ENCODE measurements around the gene PLXNA2. TPM values are rescaled to one million over a fixed set of nuclear protein-coding genes. Genes with fewer than 3 reads are reported as not detected.
A peak's percentile ranks its signal among the peaks of the same experiment; 100 is the strongest.

PLXNA2 gene
- total and polyA plus RNA-seq, 2 of the 8 experiments (the other 6 are each of a cell fraction or from before 2014, with no cell fraction given) = 0.33 to 1.5 TPM

- no peak overlapping the region for H2BK5ac ChIP-seq (ENCODE audit: low read depth, low read length)
- H4K5ac ChIP-seq (ENCODE audit: insufficient read length, low read depth, low read length) = no peak overlapping the region
- no peak overlapping the region for H2AK5ac ChIP-seq (ENCODE audit: low read depth, low read length)
- no peak overlapping the region for H3K18ac ChIP-seq (ENCODE audit: extremely low read depth, low read length)
- H3K36me3 ChIP-seq (ENCODE audit: control insufficient read depth in 2 of 4, insufficient read depth in 4 of 4, low read length in 3 of 4) = no peaks in the 10 kb centered on the region
- H4K91ac ChIP-seq (replicated peaks; ENCODE audit: insufficient read length, low read length) = no peak overlapping the region
- H3K79me2 ChIP-seq (ENCODE audit: control insufficient read depth in 1 of 2, insufficient read depth in 2 of 2, low read length in 2 of 2) = no peaks in the 10 kb centered on the region
- H2BK120ac ChIP-seq (replicated peaks; ENCODE audit: low read depth, low read length) = no peak overlapping the region
- peaks cover 3% of the 10 kb centered on the region; the same call in 1 of the 2 replicates for H3K23me2 ChIP-seq (ENCODE audit: low read depth, low read length)
- H3K14ac ChIP-seq (ENCODE audit: insufficient read length) = no peak overlapping the region
- TF ChIP-seq, protein P1, sequence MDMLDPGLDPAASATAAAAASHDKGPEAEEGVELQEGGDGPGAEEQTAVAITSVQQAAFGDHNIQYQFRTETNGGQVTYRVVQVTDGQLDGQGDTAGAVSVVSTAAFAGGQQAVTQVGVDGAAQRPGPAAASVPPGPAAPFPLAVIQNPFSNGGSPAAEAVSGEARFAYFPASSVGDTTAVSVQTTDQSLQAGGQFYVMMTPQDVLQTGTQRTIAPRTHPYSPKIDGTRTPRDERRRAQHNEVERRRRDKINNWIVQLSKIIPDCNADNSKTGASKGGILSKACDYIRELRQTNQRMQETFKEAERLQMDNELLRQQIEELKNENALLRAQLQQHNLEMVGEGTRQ (IDR thresholded peaks at IDR 0.05; ENCODE audit: low read length) = no peak
- TF ChIP-seq, protein P2, sequence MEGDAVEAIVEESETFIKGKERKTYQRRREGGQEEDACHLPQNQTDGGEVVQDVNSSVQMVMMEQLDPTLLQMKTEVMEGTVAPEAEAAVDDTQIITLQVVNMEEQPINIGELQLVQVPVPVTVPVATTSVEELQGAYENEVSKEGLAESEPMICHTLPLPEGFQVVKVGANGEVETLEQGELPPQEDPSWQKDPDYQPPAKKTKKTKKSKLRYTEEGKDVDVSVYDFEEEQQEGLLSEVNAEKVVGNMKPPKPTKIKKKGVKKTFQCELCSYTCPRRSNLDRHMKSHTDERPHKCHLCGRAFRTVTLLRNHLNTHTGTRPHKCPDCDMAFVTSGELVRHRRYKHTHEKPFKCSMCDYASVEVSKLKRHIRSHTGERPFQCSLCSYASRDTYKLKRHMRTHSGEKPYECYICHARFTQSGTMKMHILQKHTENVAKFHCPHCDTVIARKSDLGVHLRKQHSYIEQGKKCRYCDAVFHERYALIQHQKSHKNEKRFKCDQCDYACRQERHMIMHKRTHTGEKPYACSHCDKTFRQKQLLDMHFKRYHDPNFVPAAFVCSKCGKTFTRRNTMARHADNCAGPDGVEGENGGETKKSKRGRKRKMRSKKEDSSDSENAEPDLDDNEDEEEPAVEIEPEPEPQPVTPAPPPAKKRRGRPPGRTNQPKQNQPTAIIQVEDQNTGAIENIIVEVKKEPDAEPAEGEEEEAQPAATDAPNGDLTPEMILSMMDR (IDR thresholded peaks at IDR 0.05; ENCODE audit: control extremely low read depth in 1 of 3, insufficient read depth in 1 of 3, low read depth in 1 of 3, low read length in 3 of 3) = peak in 1 of 3 experiments; percentile 3; a peak in 1 of 4 replicates
- TF ChIP-seq CHD1 (IDR thresholded peaks at IDR 0.05; ENCODE audit: low read depth, low read length) (no peak), NRF1 (IDR thresholded peaks at IDR 0.05; ENCODE audit: low read depth, low read length) (no peak), RAD21 (IDR thresholded peaks at IDR 0.05 in 1 of 2, conservative IDR thresholded peaks at IDR 0.05 in 1 of 2; ENCODE audit: low read depth in 2 of 2, low read length in 2 of 2) (peak in 1 of 2 experiments; percentile 20; a peak in 1 of 4 replicates), CTBP2 (IDR thresholded peaks at IDR 0.05; ENCODE audit: borderline replicate concordance, insufficient read depth, insufficient read length, low read length) (no peak)
- H3K4ac ChIP-seq (replicated peaks; ENCODE audit: insufficient read length, low read depth, low read length) = no peak overlapping the region
- H2BK15ac ChIP-seq (ENCODE audit: low read length) = no peak overlapping the region
- H3K9ac ChIP-seq (replicated peaks in 1 of 4; ENCODE audit: extremely low read depth in 1 of 4, low read depth in 3 of 4, low read length in 3 of 4) = no peak overlapping the region
- ChIA-PET CTCF (ENCODE audit: partially characterized antibody) (interaction anchor here (0.6 to 3.0 kb wide), 12 partner anchors 9 to 85 kb away, joined by 3 to 13 read pairs (median 4); no protein-coding TSS in a partner anchor), POLR2A (ENCODE audit: partially characterized antibody) (no interaction called here)
- no peak for FAIRE-seq
- no peak overlapping the region for H3K4me2 ChIP-seq (ENCODE audit: insufficient read depth in 1 of 2, low read depth in 2 of 2, low read length in 2 of 2)
- H3K4me3 ChIP-seq (ENCODE audit: extremely low read depth in 1 of 4, insufficient read depth in 2 of 4, low read depth in 3 of 4, low read length in 4 of 4) = no peak overlapping the region
- no peak overlapping the region for H4K8ac ChIP-seq (ENCODE audit: extremely low read depth, insufficient read depth, low read length)
- no peaks in the 10 kb centered on the region for H4K20me1 ChIP-seq (replicated peaks in 1 of 2; ENCODE audit: control insufficient read depth in 1 of 2, insufficient read depth in 2 of 2, low read length in 2 of 2)
- H3K27me3 ChIP-seq (replicated peaks in 1 of 4; ENCODE audit: control insufficient read depth in 3 of 4, extremely low read depth in 1 of 4, insufficient read depth in 3 of 4, low read length in 3 of 4) = no peaks in the 10 kb centered on the region
- no peak for DNase-seq (ENCODE audit: low read depth in 1 of 2, low spot score in 2 of 2)
- 97% methylated on average over 14 of the region's 16 CpGs; no CpG with 5 or more reads in 1 of the 2 experiments for WGBS, 2 experiments (ENCODE audit: extremely low coverage in 1 of 2, insufficient coverage in 1 of 2, insufficient read length in 1 of 2, insufficient replicate concordance in 2 of 2, low coverage in 1 of 2, low lambda C conversion rate in 2 of 2, missing lambda C conversion rate in 1 of 2)
- H3K56ac ChIP-seq (replicated peaks; ENCODE audit: insufficient read length, low read depth, low read length) = no peak overlapping the region
- no peaks in the 10 kb centered on the region for H3K9me3 ChIP-seq (ENCODE audit: insufficient read depth in 2 of 2, low read depth in 1 of 2, low read length in 1 of 2)
- H2BK12ac ChIP-seq (ENCODE audit: low read depth, low read length) = no peak overlapping the region
- no peak overlapping the region for H3K27ac ChIP-seq (ENCODE audit: low read depth, low read length)
- H3K79me1 ChIP-seq (ENCODE audit: low read depth, low read length) = no peaks in the 10 kb centered on the region
- H3K23ac ChIP-seq (ENCODE audit: insufficient read length) = no peak overlapping the region
- H2BK20ac ChIP-seq (ENCODE audit: low read length) = no peak overlapping the region
- no peak overlapping the region for H2AFZ ChIP-seq (ENCODE audit: low read length)
- 0 out of 7 replicates have a peak, but pooled peaks cover 0 to 1% (median 0%) of the 10 kb centered on the region in 4 experiments for H3K4me1 ChIP-seq (replicated peaks in 1 of 4; ENCODE audit: control insufficient read depth in 3 of 4, insufficient read depth in 4 of 4, low read length in 3 of 4)
Observed at GRCh38 chr1:208216806-208217205, 27.4 kb downstream of the PLXNA2 start.
